C1 segment of cervical spinal cord (tissue), 14 donors: Measurements from ENCODE around the gene CISTR.
"Not testable (repeated sequence)": the region's sequence is repeated elsewhere in the genome, so short reads cannot be mapped to it uniquely, and the experiment has no call there.

Source experiments
- DNase-seq, 14 donors: peaks; one replicate each; lab custom pipeline; 2025; lab: John Stamatoyannopoulos, UW

The CISTR gene

GRCh38 chr12:53720946-53721345 is 30.8 kb downstream of the CISTR start:
- no peak for DNase-seq

GRCh38 chr12:53719649-53720048 is 32.1 kb downstream of the CISTR start:
- no peak for DNase-seq

- DNase-seq, result not testable (repeated sequence)
Observed at GRCh38 chr12:53718567-53718966, 33.2 kb downstream of the CISTR start.

GRCh38 chr12:53717319-53717718 is 34.5 kb downstream of the CISTR start:
- DNase-seq, result no peak

- DNase-seq, result no peak
Observed at GRCh38 chr12:53714004-53714403, 37.8 kb downstream of the CISTR start.

- DNase-seq, result no peak
Observed at GRCh38 chr12:53713516-53713915, 38.3 kb downstream of the CISTR start.

- DNase-seq, result peak in 1 of 14 donors; percentile 45
Observed at GRCh38 chr12:53712059-53712643, 39.6 kb downstream of the CISTR start.

- DNase-seq, result no peak
Observed at GRCh38 chr12:53710091-53710490, 41.7 kb downstream of the CISTR start.

GRCh38 chr12:53709671-53710070 is 42.1 kb downstream of the CISTR start:
- DNase-seq, result peak in 1 of 14 donors; percentile 37

- no peak for DNase-seq
Observed at GRCh38 chr12:53706080-53706479, 45.7 kb downstream of the CISTR start.

- no peak for DNase-seq
Observed at GRCh38 chr12:53703756-53704155, 48.0 kb downstream of the CISTR start.

- peak in 12 of 14 donors; percentile 19 to 80 (median 55) for DNase-seq
Observed at GRCh38 chr12:53701518-53702264, 50.1 kb downstream of the CISTR start.

GRCh38 chr12:53700567-53700966 is 51.2 kb downstream of the CISTR start:
- DNase-seq, result peak in 1 of 14 donors; percentile 16

GRCh38 chr12:53699678-53700025 is 52.1 kb downstream of the CISTR start:
- DNase-seq, result no peak

GRCh38 chr12:53698948-53699677 is 52.7 kb downstream of the CISTR start:
- DNase-seq, result no peak

- no peak for DNase-seq
Observed at GRCh38 chr12:53696655-53697331, 55.0 kb downstream of the CISTR start.
